HG02571 (cell line): Measurements from ENCODE around the gene KLHL42.

Experiments
- ATAC-seq: cut with Tn5 transposase; IDR thresholded peaks from one replicate; pipeline ENCODE4 v1.9.1; 2021; ENCODE audit warnings: mild to moderate bottlenecking, moderate library complexity; ENCODE audit not compliant: unreplicated experiment

The KLHL42 gene

GRCh38 chr12:27852117-27852516 lies 72.1 kb downstream of the KLHL42 start:
- ATAC-seq = no peak
